ENCODE data around the gene EXOG. TPM values are rescaled to one million over a fixed set of nuclear protein-coding genes. Genes with fewer than 3 reads are reported as not detected.

EXOG gene
- total and polyA plus RNA-seq, 10 of the 15 experiments (the other 5 are each of a cell fraction or from before 2014, with no cell fraction given), result 7.8 to 20.9 (median 19.6) TPM

DNA sequence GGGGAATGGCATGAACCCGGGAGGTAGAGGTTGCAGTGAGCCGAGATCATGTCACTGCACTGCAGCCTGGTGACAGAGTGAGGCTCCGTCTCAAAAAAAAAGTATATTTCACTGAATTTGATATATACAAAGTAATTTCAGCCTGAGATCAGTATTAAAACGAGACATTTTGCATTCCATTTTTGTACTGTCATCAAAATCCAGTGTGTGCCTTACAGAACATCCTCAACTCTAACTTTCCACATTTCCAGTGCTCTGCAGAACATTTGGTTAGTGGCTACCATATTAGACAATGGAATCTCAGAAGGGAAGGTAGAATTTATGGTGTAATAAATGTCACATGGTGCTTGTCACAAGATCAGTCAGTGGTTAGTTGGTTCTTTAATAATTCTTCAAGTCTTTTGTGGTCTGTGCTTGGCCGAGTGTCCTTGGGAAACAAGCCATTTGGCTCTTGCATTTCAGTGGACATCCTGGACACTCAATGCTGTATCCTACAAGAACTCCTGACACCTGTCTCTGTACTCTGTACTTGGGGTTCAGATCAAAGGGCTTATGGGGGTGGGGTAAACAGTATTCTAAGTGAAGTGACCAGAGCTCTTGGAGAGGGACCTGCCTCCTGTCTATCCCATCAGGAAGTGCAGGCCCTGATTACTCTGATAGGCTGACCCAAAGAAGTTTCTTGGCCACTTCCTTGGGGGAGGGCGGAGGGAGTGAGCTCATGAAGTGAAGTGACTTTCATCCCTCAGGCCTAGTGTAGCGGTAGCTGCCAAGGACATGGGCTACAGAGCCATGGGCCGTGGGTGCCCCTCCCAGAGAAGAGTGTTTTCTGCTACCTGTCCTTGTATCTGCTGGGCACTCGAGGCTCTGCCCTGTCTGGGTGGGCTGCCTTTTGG is 38.8 kb upstream of the EXOG start (continued):
- no peak for TF ChIP-seq ZBTB33 (IDR thresholded peaks at IDR 0.05)

DNA sequence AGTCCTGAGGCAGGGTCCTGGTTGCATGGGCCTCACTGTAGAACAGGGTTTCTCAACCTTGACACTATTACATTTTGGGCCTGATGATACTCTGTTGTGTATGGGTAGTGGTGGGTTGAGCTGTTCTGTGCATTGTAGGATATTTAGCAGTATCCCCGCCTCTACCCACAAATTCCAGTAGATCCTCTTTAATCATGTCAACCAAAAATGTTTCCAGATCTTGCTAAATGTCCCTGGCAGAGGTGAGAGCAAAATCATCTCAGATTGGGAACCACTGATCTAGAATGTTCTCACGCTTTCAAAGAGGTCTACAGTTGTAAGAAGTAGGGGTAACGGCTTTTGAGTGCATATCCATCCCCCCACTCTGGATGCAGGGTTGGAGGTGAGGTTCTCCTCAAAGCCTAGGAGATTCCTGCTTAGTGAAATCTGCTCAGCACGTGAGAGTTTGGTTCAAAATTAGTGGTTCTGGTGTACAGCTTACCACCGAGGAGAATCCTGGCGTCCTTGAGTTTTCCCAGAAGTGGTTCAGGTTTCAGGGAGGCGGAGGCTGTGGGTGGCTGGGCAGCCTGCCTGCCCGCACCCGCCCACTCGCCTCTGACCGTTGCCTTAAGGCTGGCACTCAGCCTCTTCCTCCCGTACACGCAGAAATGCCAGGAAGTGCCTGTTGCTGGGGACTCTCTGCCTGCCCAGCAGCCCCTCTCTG is 37.2 kb upstream of the EXOG start:
- 59% methylated on average over 13 of the region's 13 CpGs for WGBS (ENCODE audit: insufficient coverage, insufficient replicate concordance, low lambda C conversion rate, missing lambda C conversion rate)
- ChIA-PET POLR2A (no interaction called here), RAD21 (ENCODE audit: unreplicated experiment) (no interaction called here), SMC1A (ENCODE audit: uncharacterized antibody, unreplicated experiment) (no interaction called here), CTCF (interaction anchor here (1.0 to 1.1 kb wide), 2 partner anchors 42 to 113 kb away, joined by 3 read pairs; no protein-coding TSS in a partner anchor)
- Histone ChIP-seq H4K20me1 (ENCODE audit: control insufficient read depth, insufficient read depth) (peaks cover 4% of the 10 kb centered on the region), H3K79me2 (ENCODE audit: control insufficient read depth, insufficient read depth, low read length) (no peaks in the 10 kb centered on the region; the same call in 1 of the 2 replicates), H3K4me3 (no peak overlapping the region), H3K36me3 (ENCODE audit: control insufficient read depth in 2 of 2, insufficient read depth in 2 of 2, low read length in 1 of 2) (no peaks in the 10 kb centered on the region), H3K27me3 (replicated peaks in 1 of 2; ENCODE audit: control insufficient read depth in 2 of 2, insufficient read depth in 2 of 2, low read length in 1 of 2) (no peaks in the 10 kb centered on the region), H3K4me2 (ENCODE audit: control insufficient read depth, insufficient read depth) (no peak overlapping the region), H2AFZ (ENCODE audit: control insufficient read depth, low read depth, low read length) (no peak overlapping the region), H3K9ac (ENCODE audit: control insufficient read depth, insufficient read depth, low read length) (no peak overlapping the region), H3K27ac (ENCODE audit: control insufficient read depth, insufficient read depth) (no peak overlapping the region), H3K4me1 (ENCODE audit: control insufficient read depth, insufficient read depth, low read length) (peaks cover 11% of the 10 kb centered on the region), H3K9me3 (replicated peaks; ENCODE audit: control insufficient read depth, insufficient read depth, low read length) (no peaks in the 10 kb centered on the region)
- FAIRE-seq (no peak), DNase-seq (ENCODE audit: low read depth, low spot score) (no peak), ATAC-seq (no peak)
- no TSS peak for BruUV-seq (replicated peaks)
- TF ChIP-seq, protein P1, sequence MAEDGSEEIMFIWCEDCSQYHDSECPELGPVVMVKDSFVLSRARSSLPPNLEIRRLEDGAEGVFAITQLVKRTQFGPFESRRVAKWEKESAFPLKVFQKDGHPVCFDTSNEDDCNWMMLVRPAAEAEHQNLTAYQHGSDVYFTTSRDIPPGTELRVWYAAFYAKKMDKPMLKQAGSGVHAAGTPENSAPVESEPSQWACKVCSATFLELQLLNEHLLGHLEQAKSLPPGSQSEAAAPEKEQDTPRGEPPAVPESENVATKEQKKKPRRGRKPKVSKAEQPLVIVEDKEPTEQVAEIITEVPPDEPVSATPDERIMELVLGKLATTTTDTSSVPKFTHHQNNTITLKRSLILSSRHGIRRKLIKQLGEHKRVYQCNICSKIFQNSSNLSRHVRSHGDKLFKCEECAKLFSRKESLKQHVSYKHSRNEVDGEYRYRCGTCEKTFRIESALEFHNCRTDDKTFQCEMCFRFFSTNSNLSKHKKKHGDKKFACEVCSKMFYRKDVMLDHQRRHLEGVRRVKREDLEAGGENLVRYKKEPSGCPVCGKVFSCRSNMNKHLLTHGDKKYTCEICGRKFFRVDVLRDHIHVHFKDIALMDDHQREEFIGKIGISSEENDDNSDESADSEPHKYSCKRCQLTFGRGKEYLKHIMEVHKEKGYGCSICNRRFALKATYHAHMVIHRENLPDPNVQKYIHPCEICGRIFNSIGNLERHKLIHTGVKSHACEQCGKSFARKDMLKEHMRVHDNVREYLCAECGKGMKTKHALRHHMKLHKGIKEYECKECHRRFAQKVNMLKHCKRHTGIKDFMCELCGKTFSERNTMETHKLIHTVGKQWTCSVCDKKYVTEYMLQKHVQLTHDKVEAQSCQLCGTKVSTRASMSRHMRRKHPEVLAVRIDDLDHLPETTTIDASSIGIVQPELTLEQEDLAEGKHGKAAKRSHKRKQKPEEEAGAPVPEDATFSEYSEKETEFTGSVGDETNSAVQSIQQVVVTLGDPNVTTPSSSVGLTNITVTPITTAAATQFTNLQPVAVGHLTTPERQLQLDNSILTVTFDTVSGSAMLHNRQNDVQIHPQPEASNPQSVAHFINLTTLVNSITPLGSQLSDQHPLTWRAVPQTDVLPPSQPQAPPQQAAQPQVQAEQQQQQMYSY (CRISPR knock-in tag; IDR thresholded peaks at IDR 0.05), result no peak
- no peak for TF ChIP-seq JUNB (IDR thresholded peaks at IDR 0.05)
- no peak for TF ChIP-seq ZZZ3 (IDR thresholded peaks at IDR 0.05; ENCODE audit: control insufficient read depth, insufficient read length, low read depth)
- TF ChIP-seq GABPA (IDR thresholded peaks at IDR 0.05; ENCODE audit: low read depth), result no peak
- TF ChIP-seq, protein P2, sequence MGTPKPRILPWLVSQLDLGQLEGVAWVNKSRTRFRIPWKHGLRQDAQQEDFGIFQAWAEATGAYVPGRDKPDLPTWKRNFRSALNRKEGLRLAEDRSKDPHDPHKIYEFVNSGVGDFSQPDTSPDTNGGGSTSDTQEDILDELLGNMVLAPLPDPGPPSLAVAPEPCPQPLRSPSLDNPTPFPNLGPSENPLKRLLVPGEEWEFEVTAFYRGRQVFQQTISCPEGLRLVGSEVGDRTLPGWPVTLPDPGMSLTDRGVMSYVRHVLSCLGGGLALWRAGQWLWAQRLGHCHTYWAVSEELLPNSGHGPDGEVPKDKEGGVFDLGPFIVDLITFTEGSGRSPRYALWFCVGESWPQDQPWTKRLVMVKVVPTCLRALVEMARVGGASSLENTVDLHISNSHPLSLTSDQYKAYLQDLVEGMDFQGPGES (IDR thresholded peaks at IDR 0.05), result no peak
- TF ChIP-seq MTA3 (IDR thresholded peaks at IDR 0.05; ENCODE audit: borderline replicate concordance, low read length), result no peak
- no peak for TF ChIP-seq NFYB (IDR thresholded peaks at IDR 0.05; ENCODE audit: insufficient read depth, low read depth, low read length)
- TF ChIP-seq, protein P3, sequence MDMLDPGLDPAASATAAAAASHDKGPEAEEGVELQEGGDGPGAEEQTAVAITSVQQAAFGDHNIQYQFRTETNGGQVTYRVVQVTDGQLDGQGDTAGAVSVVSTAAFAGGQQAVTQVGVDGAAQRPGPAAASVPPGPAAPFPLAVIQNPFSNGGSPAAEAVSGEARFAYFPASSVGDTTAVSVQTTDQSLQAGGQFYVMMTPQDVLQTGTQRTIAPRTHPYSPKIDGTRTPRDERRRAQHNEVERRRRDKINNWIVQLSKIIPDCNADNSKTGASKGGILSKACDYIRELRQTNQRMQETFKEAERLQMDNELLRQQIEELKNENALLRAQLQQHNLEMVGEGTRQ (IDR thresholded peaks at IDR 0.05; ENCODE audit: borderline replicate concordance, low read depth, low read length), result no peak
- intact Hi-C loops (cut with micrococcal nuclease; ENCODE audit: unreplicated experiment), result no loop called here
- in situ Hi-C loops (cut with MboI), result no loop called here
